Upper lobe of left lung (tissue), 4 donors: ENCODE data around the gene ELL3.

Source experiments
- POLR2A ChIP-seq, 4 donors: fragments of 450-650 bp; IDR thresholded peaks; one replicate each; pipeline ENCODE4 v1.5.1; 2016 to 2017; ENCODE audit warnings: antibody characterized with exemption in 4 of 4, mild to moderate bottlenecking in 2 of 4
- TF ChIP-seq, protein P1 (sequence below), 6 experiments: fragments of 450-650 bp in 4 of 6; fragments of 200-600 bp in 2 of 6; sonication (generic) in 2 of 6; IDR thresholded peaks; one replicate each; pipeline ENCODE4 v1.5.1; 2016 to 2019; ENCODE audit warnings: antibody characterized with exemption in 6 of 6

DNA sequence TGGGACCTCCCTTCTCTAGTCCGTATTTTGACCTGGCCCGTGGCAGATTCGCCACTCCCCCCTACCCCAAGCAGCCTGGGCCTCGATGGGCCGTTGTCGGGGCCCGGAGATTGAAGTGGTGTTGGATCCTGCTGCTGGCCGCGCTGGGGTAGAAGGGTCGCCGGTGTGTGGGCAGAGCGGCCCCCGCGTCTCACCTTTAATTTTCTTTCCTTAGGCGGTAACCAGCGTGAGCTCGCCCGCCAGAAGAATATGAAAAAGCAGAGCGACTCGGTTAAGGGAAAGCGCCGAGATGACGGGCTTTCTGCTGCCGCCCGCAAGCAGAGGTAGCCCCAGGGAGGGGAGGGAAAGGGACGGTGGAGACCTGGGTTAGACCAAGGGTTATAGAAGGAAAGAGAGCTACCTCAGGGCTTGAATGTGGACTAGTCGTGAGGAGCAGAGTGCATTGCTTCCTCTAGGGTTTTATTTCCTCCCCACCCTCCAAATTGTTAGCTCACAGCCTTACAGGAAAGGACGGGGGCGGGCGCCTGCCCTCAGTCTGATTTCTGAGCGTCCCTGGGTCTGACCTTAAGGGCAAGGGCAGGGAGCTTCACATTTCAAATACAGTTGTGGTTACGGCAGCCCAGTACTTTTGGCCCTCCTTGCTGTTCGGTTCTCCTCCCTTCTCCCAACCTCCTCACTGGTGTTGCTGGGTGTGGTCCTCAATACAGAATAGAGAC is 16.2 kb upstream of the ELL3 start:
- TF ChIP-seq, protein P1, sequence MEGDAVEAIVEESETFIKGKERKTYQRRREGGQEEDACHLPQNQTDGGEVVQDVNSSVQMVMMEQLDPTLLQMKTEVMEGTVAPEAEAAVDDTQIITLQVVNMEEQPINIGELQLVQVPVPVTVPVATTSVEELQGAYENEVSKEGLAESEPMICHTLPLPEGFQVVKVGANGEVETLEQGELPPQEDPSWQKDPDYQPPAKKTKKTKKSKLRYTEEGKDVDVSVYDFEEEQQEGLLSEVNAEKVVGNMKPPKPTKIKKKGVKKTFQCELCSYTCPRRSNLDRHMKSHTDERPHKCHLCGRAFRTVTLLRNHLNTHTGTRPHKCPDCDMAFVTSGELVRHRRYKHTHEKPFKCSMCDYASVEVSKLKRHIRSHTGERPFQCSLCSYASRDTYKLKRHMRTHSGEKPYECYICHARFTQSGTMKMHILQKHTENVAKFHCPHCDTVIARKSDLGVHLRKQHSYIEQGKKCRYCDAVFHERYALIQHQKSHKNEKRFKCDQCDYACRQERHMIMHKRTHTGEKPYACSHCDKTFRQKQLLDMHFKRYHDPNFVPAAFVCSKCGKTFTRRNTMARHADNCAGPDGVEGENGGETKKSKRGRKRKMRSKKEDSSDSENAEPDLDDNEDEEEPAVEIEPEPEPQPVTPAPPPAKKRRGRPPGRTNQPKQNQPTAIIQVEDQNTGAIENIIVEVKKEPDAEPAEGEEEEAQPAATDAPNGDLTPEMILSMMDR (IDR thresholded peaks at IDR 0.05): peak in 3 of 6 experiments; percentile 4 to 47 (median 19)
- TF ChIP-seq POLR2A (IDR thresholded peaks at IDR 0.05): peak in 1 of 4 donors; percentile 28
